ENCODE results near the gene CNTNAP5.

CNTNAP5 gene

GRCh38 chr2:124887466-124887865 is 862.4 kb downstream of the CNTNAP5 start:
- TF ChIP-seq CTCF (conservative IDR thresholded peaks at IDR 0.05; ENCODE audit: low read depth, low read length) = no peak
- no peak overlapping the region for H3K4me3 ChIP-seq (ENCODE audit: low read length)
- no peak for DNase-seq (ENCODE audit: low read depth)

- no peak overlapping the region for H3K4me3 ChIP-seq (ENCODE audit: low read length)
- no peak for DNase-seq (ENCODE audit: low read depth)
- TF ChIP-seq CTCF (conservative IDR thresholded peaks at IDR 0.05; ENCODE audit: low read depth, low read length) = no peak
Observed at GRCh38 chr2:124888431-124888830, 863.3 kb downstream of the CNTNAP5 start.

- H3K4me3 ChIP-seq (ENCODE audit: low read length) = no peak overlapping the region
- no peak for DNase-seq (ENCODE audit: low read depth)
- TF ChIP-seq CTCF (conservative IDR thresholded peaks at IDR 0.05; ENCODE audit: low read depth, low read length) = no peak
Observed at GRCh38 chr2:124894199-124894598, 869.1 kb downstream of the CNTNAP5 start.

GRCh38 chr2:124898827-124899226 is 873.7 kb downstream of the CNTNAP5 start:
- no peak overlapping the region for H3K4me3 ChIP-seq (ENCODE audit: low read length)
- DNase-seq (ENCODE audit: low read depth) = no peak
- TF ChIP-seq CTCF (conservative IDR thresholded peaks at IDR 0.05; ENCODE audit: low read depth, low read length) = no peak

- no peak overlapping the region for H3K4me3 ChIP-seq (ENCODE audit: low read length)
- TF ChIP-seq CTCF (conservative IDR thresholded peaks at IDR 0.05; ENCODE audit: low read depth, low read length) = no peak
- no peak for DNase-seq (ENCODE audit: low read depth)
Observed at GRCh38 chr2:124908411-124908810, 883.3 kb downstream of the CNTNAP5 start.

GRCh38 chr2:124911560-124911959 is 886.5 kb downstream of the CNTNAP5 start:
- no peak for DNase-seq (ENCODE audit: low read depth)
- H3K4me3 ChIP-seq (ENCODE audit: low read length) = no peak overlapping the region
- TF ChIP-seq CTCF (conservative IDR thresholded peaks at IDR 0.05; ENCODE audit: low read depth, low read length) = no peak

- TF ChIP-seq CTCF (conservative IDR thresholded peaks at IDR 0.05; ENCODE audit: low read depth, low read length) = no peak
- no peak overlapping the region for H3K4me3 ChIP-seq (ENCODE audit: low read length)
- no peak for DNase-seq (ENCODE audit: low read depth)
Observed at GRCh38 chr2:124913868-124914267, 888.8 kb downstream of the CNTNAP5 start.
